VCaP (cell line): Measurements from ENCODE around the gene MED22.
A peak's percentile ranks its signal among the peaks of the same experiment; 100 is the strongest.

Experiments used
- H3K27ac ChIP-seq: fragments of 450-650 bp; 2 replicates; pipeline ENCODE4 v1.5.1; 2017
- CTCF ChIP-seq: fragments of 450-650 bp; conservative IDR thresholded peaks from 2 replicates; pipeline ENCODE4 v1.5.1; 2017; ENCODE audit warnings: mild to moderate bottlenecking, moderate library complexity

The MED22 gene

GRCh38 chr9:133368249-133368881, 20.4 kb upstream of the MED22 start:
- TF ChIP-seq CTCF: no peak
- peak overlapping the region; percentile 98 for H3K27ac ChIP-seq

GRCh38 chr9:133367778-133368177, 19.8 kb upstream of the MED22 start:
- H3K27ac ChIP-seq: peak overlapping the region; percentile 98
- TF ChIP-seq CTCF: no peak

- no peak for TF ChIP-seq CTCF
- peak overlapping the region; percentile 98 for H3K27ac ChIP-seq
These were observed 19.3 kb upstream of the MED22 start for GRCh38 chr9:133367221-133367620.

- no peak for TF ChIP-seq CTCF
These were observed 18.5 kb upstream of the MED22 start for GRCh38 chr9:133366435-133366834.

GRCh38 chr9:133362359-133363044, 14.6 kb upstream of the MED22 start:
- no peak for TF ChIP-seq CTCF
- peak overlapping the region; percentile 98 for H3K27ac ChIP-seq

More at GRCh38 chr9:133366435-133366834, 18.5 kb upstream of the MED22 start:
- peak overlapping the region; percentile 98 for H3K27ac ChIP-seq

GRCh38 chr9:133361507-133362092, 13.7 kb upstream of the MED22 start:
- peak overlapping the region; percentile 98 for H3K27ac ChIP-seq
- TF ChIP-seq CTCF: no peak
